ENCODE data around the gene LUM. TPM values are rescaled to one million over a fixed set of nuclear protein-coding genes. Genes with fewer than 3 reads are reported as not detected.

LUM gene
- polyA plus RNA-seq, 1 of the 3 experiments (the other 2 are of a cell fraction) = 30.6 TPM

DNA sequence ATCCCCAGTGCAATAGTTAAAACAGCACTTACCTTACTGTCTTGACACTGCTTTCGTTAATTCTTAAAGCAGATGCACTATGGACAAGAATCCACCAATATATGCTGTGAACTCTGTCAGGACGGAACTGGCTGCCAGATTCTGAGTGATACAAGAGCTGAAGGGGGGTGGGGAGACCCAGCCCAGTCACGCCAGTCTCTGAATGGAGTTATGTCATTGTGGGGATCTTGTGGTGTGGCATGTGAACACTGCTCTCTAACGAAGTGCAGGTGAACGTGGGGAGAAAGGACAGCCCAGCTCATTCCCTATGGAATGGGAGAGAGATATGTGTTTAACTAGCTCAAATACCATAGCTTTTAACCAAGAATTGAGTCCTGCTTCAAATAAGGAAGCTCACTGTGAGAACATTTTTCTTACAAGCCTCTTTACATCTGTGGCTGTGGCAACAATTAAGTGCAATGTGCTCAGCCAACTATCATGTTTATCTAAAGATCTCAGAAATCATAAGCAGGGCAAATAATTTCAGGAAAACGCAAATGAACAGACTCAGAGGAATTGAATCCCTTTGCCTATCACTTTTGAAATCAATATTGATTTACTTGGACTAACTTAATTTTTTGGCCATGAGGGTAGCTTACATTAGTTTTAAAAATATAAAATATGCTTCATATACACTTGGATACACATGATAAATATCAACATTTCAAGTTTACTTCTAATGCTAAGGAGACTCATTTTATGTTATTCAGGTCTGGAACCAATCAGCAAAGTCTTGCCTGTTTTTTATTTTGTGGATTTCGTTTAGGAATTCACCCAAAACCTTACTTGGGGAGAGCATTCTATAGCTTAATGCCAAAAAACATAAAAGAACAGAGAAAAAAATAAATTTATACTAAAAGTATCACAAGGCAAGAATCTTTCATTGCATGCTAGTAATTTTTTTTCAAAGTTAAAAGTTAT, at the start of gene LUM (continued):
- TF ChIP-seq RCOR1 (IDR thresholded peaks at IDR 0.05; ENCODE audit: low read length) (no peak), JUND (IDR thresholded peaks at IDR 0.05) (0 out of 2 replicates have a peak, but pooled peaks have one; percentile 10), RAD21 (IDR thresholded peaks at IDR 0.05; ENCODE audit: low read length) (no peak), ELF1 (IDR thresholded peaks at IDR 0.05) (no peak), EZH2phosphoT487 (IDR thresholded peaks at IDR 0.05; ENCODE audit: borderline replicate concordance, low read depth) (no peak), SIN3A (IDR thresholded peaks at IDR 0.05; ENCODE audit: borderline replicate concordance, low read depth, low read length) (no peak), TCF12 (IDR thresholded peaks at IDR 0.05) (peak; percentile 63), GABPA (IDR thresholded peaks at IDR 0.05; ENCODE audit: low read depth) (no peak)
- TF ChIP-seq, protein P1, sequence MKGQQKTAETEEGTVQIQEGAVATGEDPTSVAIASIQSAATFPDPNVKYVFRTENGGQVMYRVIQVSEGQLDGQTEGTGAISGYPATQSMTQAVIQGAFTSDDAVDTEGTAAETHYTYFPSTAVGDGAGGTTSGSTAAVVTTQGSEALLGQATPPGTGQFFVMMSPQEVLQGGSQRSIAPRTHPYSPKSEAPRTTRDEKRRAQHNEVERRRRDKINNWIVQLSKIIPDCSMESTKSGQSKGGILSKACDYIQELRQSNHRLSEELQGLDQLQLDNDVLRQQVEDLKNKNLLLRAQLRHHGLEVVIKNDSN (IDR thresholded peaks at IDR 0.05; ENCODE audit: borderline replicate concordance, low read depth) = no peak
- TF ChIP-seq, protein P2, sequence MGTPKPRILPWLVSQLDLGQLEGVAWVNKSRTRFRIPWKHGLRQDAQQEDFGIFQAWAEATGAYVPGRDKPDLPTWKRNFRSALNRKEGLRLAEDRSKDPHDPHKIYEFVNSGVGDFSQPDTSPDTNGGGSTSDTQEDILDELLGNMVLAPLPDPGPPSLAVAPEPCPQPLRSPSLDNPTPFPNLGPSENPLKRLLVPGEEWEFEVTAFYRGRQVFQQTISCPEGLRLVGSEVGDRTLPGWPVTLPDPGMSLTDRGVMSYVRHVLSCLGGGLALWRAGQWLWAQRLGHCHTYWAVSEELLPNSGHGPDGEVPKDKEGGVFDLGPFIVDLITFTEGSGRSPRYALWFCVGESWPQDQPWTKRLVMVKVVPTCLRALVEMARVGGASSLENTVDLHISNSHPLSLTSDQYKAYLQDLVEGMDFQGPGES (IDR thresholded peaks at IDR 0.05; ENCODE audit: low read depth, low read length) = no peak
- TF ChIP-seq, protein P3, sequence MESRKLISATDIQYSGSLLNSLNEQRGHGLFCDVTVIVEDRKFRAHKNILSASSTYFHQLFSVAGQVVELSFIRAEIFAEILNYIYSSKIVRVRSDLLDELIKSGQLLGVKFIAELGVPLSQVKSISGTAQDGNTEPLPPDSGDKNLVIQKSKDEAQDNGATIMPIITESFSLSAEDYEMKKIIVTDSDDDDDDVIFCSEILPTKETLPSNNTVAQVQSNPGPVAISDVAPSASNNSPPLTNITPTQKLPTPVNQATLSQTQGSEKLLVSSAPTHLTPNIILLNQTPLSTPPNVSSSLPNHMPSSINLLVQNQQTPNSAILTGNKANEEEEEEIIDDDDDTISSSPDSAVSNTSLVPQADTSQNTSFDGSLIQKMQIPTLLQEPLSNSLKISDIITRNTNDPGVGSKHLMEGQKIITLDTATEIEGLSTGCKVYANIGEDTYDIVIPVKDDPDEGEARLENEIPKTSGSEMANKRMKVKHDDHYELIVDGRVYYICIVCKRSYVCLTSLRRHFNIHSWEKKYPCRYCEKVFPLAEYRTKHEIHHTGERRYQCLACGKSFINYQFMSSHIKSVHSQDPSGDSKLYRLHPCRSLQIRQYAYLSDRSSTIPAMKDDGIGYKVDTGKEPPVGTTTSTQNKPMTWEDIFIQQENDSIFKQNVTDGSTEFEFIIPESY (IDR thresholded peaks at IDR 0.05; ENCODE audit: borderline replicate concordance, low read depth) = no peak

DNA sequence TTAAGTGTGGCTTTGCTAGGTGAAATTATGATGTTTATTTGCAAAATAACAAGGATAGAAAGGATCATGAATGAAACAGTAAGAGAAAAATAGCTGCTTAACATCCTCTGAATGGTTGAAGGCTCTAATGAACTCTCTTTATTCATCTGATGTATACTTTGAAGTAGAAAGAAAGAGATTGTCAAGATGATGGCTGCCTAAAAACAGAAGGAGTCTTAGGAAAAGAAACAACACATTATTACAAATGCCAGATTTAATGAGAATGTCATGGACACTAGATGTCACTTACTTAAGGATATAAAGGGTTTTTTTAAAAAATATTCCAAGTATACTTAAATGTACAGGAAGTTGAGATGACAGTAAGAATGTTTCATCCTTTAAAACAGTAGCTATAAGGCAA, 49.7 kb upstream of the LUM start:
- CTCF ChIA-PET = interaction anchor here (0.5 to 1.8 kb wide), 3 partner anchors 17 to 194 kb away, joined by 3 to 4 read pairs (median 3); no protein-coding TSS in a partner anchor
- Histone ChIP-seq H3K27me3 (ENCODE audit: insufficient read depth) (no peaks in the 10 kb centered on the region), H3K9me3 (no peaks in the 10 kb centered on the region; the same call in 1 of the 2 replicates), H3K4me1 (ENCODE audit: control insufficient read depth in 1 of 2, insufficient read depth in 2 of 2, low read depth in 1 of 2, low read length in 1 of 2) (no peaks in the 10 kb centered on the region), H3K4me3 (ENCODE audit: low read depth in 2 of 2, low read length in 1 of 2) (no peak overlapping the region), H4K20me1 (ENCODE audit: insufficient read depth) (no peaks in the 10 kb centered on the region), H3K9me2 (no peaks in the 10 kb centered on the region), H3K9ac (no peak overlapping the region), H2AFZ (ENCODE audit: low read depth) (peak overlapping the region; percentile 87; the same call in 1 of the 2 replicates), H3K4me2 (no peak overlapping the region), H3K79me2 (ENCODE audit: insufficient read depth) (no peaks in the 10 kb centered on the region), H3F3A (replicated peaks; ENCODE audit: insufficient read depth) (no peaks in the 10 kb centered on the region), H3K27ac (ENCODE audit: low read depth in 2 of 2, low read length in 1 of 2) (no peak overlapping the region), H3K36me3 (replicated peaks in 1 of 2; ENCODE audit: control insufficient read depth in 1 of 2, insufficient read depth in 2 of 2, low read length in 1 of 2) (no peaks in the 10 kb centered on the region)
- DNase-seq = no peak
- POLR2A ChIA-PET = no interaction called here
- TF ChIP-seq YY1 (IDR thresholded peaks at IDR 0.05; ENCODE audit: low read depth) (no peak), GABPA (IDR thresholded peaks at IDR 0.05; ENCODE audit: low read depth) (no peak), NFIC (IDR thresholded peaks at IDR 0.05; ENCODE audit: borderline replicate concordance) (no peak), MXI1 (IDR thresholded peaks at IDR 0.05; ENCODE audit: low read depth, low read length) (no peak), TEAD4 (IDR thresholded peaks at IDR 0.05; ENCODE audit: borderline replicate concordance, insufficient read depth) (no peak), FOSL2 (IDR thresholded peaks at IDR 0.05; ENCODE audit: borderline replicate concordance, low read depth) (no peak), EZH2phosphoT487 (IDR thresholded peaks at IDR 0.05; ENCODE audit: borderline replicate concordance, low read depth) (no peak)
- TF ChIP-seq, protein P4, sequence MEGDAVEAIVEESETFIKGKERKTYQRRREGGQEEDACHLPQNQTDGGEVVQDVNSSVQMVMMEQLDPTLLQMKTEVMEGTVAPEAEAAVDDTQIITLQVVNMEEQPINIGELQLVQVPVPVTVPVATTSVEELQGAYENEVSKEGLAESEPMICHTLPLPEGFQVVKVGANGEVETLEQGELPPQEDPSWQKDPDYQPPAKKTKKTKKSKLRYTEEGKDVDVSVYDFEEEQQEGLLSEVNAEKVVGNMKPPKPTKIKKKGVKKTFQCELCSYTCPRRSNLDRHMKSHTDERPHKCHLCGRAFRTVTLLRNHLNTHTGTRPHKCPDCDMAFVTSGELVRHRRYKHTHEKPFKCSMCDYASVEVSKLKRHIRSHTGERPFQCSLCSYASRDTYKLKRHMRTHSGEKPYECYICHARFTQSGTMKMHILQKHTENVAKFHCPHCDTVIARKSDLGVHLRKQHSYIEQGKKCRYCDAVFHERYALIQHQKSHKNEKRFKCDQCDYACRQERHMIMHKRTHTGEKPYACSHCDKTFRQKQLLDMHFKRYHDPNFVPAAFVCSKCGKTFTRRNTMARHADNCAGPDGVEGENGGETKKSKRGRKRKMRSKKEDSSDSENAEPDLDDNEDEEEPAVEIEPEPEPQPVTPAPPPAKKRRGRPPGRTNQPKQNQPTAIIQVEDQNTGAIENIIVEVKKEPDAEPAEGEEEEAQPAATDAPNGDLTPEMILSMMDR (IDR thresholded peaks at IDR 0.05) = no peak
- TF ChIP-seq, protein P5, sequence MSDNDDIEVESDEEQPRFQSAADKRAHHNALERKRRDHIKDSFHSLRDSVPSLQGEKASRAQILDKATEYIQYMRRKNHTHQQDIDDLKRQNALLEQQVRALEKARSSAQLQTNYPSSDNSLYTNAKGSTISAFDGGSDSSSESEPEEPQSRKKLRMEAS (IDR thresholded peaks at IDR 0.05; ENCODE audit: low read depth) = no peak
- TF ChIP-seq, protein P6, sequence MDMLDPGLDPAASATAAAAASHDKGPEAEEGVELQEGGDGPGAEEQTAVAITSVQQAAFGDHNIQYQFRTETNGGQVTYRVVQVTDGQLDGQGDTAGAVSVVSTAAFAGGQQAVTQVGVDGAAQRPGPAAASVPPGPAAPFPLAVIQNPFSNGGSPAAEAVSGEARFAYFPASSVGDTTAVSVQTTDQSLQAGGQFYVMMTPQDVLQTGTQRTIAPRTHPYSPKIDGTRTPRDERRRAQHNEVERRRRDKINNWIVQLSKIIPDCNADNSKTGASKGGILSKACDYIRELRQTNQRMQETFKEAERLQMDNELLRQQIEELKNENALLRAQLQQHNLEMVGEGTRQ (IDR thresholded peaks at IDR 0.05; ENCODE audit: borderline replicate concordance, low read depth, low read length) = no peak
- TF ChIP-seq, protein P7, sequence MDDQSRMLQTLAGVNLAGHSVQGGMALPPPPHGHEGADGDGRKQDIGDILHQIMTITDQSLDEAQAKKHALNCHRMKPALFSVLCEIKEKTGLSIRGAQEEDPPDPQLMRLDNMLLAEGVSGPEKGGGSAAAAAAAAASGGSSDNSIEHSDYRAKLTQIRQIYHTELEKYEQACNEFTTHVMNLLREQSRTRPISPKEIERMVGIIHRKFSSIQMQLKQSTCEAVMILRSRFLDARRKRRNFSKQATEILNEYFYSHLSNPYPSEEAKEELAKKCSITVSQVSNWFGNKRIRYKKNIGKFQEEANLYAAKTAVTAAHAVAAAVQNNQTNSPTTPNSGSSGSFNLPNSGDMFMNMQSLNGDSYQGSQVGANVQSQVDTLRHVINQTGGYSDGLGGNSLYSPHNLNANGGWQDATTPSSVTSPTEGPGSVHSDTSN (IDR thresholded peaks at IDR 0.05) = no peak
- TF ChIP-seq, protein P2 (IDR thresholded peaks at IDR 0.05; ENCODE audit: low read depth, low read length) = no peak
